ENCODE data around the gene CUX1.

GRCh38 chr7:101854084-101854865 lies 36.8 kb downstream of the CUX1 start:
- TF ChIP-seq POLR2A (IDR thresholded peaks at IDR 0.05) (no peak), POLR2AphosphoS5 (IDR thresholded peaks at IDR 0.05) (no peak)

Data from suprapubic skin (tissue), 4 donors.